H1 (cell line): Measurements from ENCODE around the gene SLC2A10. TPM values are rescaled to one million over a fixed set of nuclear protein-coding genes. Genes with fewer than 3 reads are reported as not detected.

Source experiments
- CTCF ChIA-PET: fragments of 300-600 bp; sonication (Branson Sonifier 250); formaldehyde crosslinking; loops from one replicate; lab custom pipeline; 2021; ENCODE audit not compliant: partially characterized antibody; lab: Charles Lee
- POLR2A ChIA-PET: fragments of 300-600 bp; sonication (Branson Sonifier 250); formaldehyde crosslinking; loops from one replicate; lab custom pipeline; 2021; ENCODE audit warnings: inconsistent platforms; ENCODE audit not compliant: partially characterized antibody; lab: Charles Lee
- DNase-seq, 2 experiments: peaks; one replicate each; pipeline versions ENCODE4 v3.0.0 to v3.0.0-alpha.2; 2010 to 2022; ENCODE audit warnings: low spot score in 2 of 2, low read depth in 1 of 2, mixed read lengths in 1 of 2
- FAIRE-seq: peaks from 2 replicates; lab custom pipeline; 2011; peaks lifted over from hg19 to GRCh38; lab: Jason Lieb, UNC
- H2AFZ ChIP-seq: 2 replicates; pipeline ENCODE4 v1.8.1; 2012; ENCODE audit warnings: low read length, inconsistent platforms
- H2AK5ac ChIP-seq: 2 replicates; pipeline ENCODE4 v1.6.1; 2013; ENCODE audit warnings: low read depth, low read length
- H2BK120ac ChIP-seq: replicated peaks from 2 replicates; pipeline ENCODE3; 2013; ENCODE audit warnings: low read depth, low read length, inconsistent platforms
- H2BK12ac ChIP-seq: 2 replicates; pipeline ENCODE4 v1.6.1; 2013; ENCODE audit warnings: low read depth, low read length
- H2BK15ac ChIP-seq: 2 replicates; pipeline ENCODE4 v1.6.1; 2013; ENCODE audit warnings: low read length
- H2BK20ac ChIP-seq: 2 replicates; pipeline ENCODE4 v1.6.1; 2013; ENCODE audit warnings: low read length
- H2BK5ac ChIP-seq: 2 replicates; pipeline ENCODE4 v1.6.1; 2013; ENCODE audit warnings: low read depth, low read length
- H3K14ac ChIP-seq: 2 replicates; pipeline ENCODE4 v1.6.1; 2013; ENCODE audit warnings: inconsistent platforms; ENCODE audit not compliant: insufficient read length
- H3K18ac ChIP-seq: 2 replicates; pipeline ENCODE4 v1.6.1; 2013; ENCODE audit warnings: low read length; ENCODE audit errors: extremely low read depth
- H3K23ac ChIP-seq: 2 replicates; pipeline ENCODE4 v1.6.1; 2013; ENCODE audit warnings: inconsistent platforms; ENCODE audit not compliant: insufficient read length
- H3K23me2 ChIP-seq: 2 replicates; pipeline ENCODE4 v1.6.1; 2013; ENCODE audit warnings: low read depth, low read length
- H3K27ac ChIP-seq: 2 replicates; pipeline ENCODE4 v1.6.1; 2011; ENCODE audit warnings: low read depth, low read length, inconsistent platforms
- H3K27me3 ChIP-seq, 4 experiments: replicated peaks in 1 of 4; 1 replicate in 1 of 4; 2 replicates in 3 of 4; pipeline versions ENCODE4 v1.6.1 to v1.8.1; 2011 to 2013; ENCODE audit warnings: low read length in 3 of 4, mild to moderate bottlenecking in 3 of 4, inconsistent platforms in 2 of 4, mixed read lengths in 2 of 4, moderate library complexity in 1 of 4; ENCODE audit not compliant: control insufficient read depth in 3 of 4, insufficient read depth in 3 of 4; ENCODE audit errors: extremely low read depth in 1 of 4
- H3K36me3 ChIP-seq, 4 experiments: 2 replicates each; pipeline versions ENCODE4 v1.6.1 to v1.8.1; 2011 to 2013; ENCODE audit warnings: mild to moderate bottlenecking in 4 of 4, low read length in 3 of 4, moderate library complexity in 2 of 4, control low read depth in 1 of 4, inconsistent platforms in 1 of 4; ENCODE audit not compliant: insufficient read depth in 4 of 4, control insufficient read depth in 2 of 4
- H3K4ac ChIP-seq: replicated peaks from 2 replicates; pipeline ENCODE3; 2013; ENCODE audit warnings: low read length, low read depth, mixed read lengths, inconsistent platforms; ENCODE audit not compliant: insufficient read length
- H3K4me1 ChIP-seq, 4 experiments: replicated peaks in 1 of 4; 1 replicate in 1 of 4; 2 replicates in 3 of 4; pipeline versions ENCODE4 v1.6.1 to v1.8.1; 2011 to 2013; ENCODE audit warnings: low read length in 3 of 4, inconsistent platforms in 2 of 4, mixed read lengths in 1 of 4; ENCODE audit not compliant: insufficient read depth in 4 of 4, control insufficient read depth in 3 of 4
- H3K4me2 ChIP-seq, 2 experiments: 2 replicates each; pipeline versions ENCODE4 v1.6.1 to v1.8.1; 2011 to 2013; ENCODE audit warnings: low read depth in 2 of 2, low read length in 2 of 2, control low read depth in 1 of 2, inconsistent platforms in 1 of 2, mild to moderate bottlenecking in 1 of 2; ENCODE audit not compliant: insufficient read depth in 1 of 2
- H3K4me3 ChIP-seq, 4 experiments: fragments of 200-600, 300-600 bp in 1 of 4; sonication (generic), shearing (Covaris generic), sonication (Bioruptor Twin) in 1 of 4; 2 replicates each; pipeline versions ENCODE4 v1.5.1 to v1.8.1; 2011 to 2016; ENCODE audit warnings: low read length in 4 of 4, low read depth in 3 of 4, control low read depth in 2 of 4, inconsistent platforms in 2 of 4, mild to moderate bottlenecking in 2 of 4, mixed read lengths in 1 of 4, moderate library complexity in 1 of 4; ENCODE audit not compliant: insufficient read depth in 2 of 4; ENCODE audit errors: extremely low read depth in 1 of 4
- H3K56ac ChIP-seq: replicated peaks from 2 replicates; pipeline ENCODE3; 2013; ENCODE audit warnings: low read depth, mild to moderate bottlenecking, mixed read lengths, low read length, inconsistent platforms; ENCODE audit not compliant: insufficient read length
- H3K79me1 ChIP-seq: 2 replicates; pipeline ENCODE4 v1.6.1; 2013; ENCODE audit warnings: low read depth, low read length, control low read depth
- H3K79me2 ChIP-seq, 2 experiments: 2 replicates each; pipeline versions ENCODE4 v1.6.1 to v1.8.1; 2012 to 2013; ENCODE audit warnings: low read length in 2 of 2, mild to moderate bottlenecking in 2 of 2, inconsistent platforms in 1 of 2; ENCODE audit not compliant: insufficient read depth in 2 of 2, control insufficient read depth in 1 of 2
- H3K9ac ChIP-seq, 4 experiments: replicated peaks in 1 of 4; 1 replicate in 1 of 4; 2 replicates in 3 of 4; pipeline versions ENCODE4 v1.6.1 to v1.8.1; 2011 to 2013; ENCODE audit warnings: low read depth in 3 of 4, low read length in 3 of 4, control low read depth in 2 of 4, mild to moderate bottlenecking in 2 of 4, moderate library complexity in 2 of 4, inconsistent platforms in 1 of 4; ENCODE audit errors: extremely low read depth in 1 of 4
- H3K9me3 ChIP-seq, 2 experiments: 2 replicates each; pipeline versions ENCODE4 v1.6.1 to v1.8.1; 2012 to 2013; ENCODE audit warnings: mild to moderate bottlenecking in 2 of 2, moderate library complexity in 2 of 2, control low read depth in 1 of 2, inconsistent platforms in 1 of 2, low read depth in 1 of 2, low read length in 1 of 2, mixed read lengths in 1 of 2; ENCODE audit not compliant: insufficient read depth in 2 of 2
- H4K20me1 ChIP-seq, 2 experiments: replicated peaks in 1 of 2; 2 replicates each; pipeline versions ENCODE3 to v1.8.1; 2011 to 2013; ENCODE audit warnings: inconsistent platforms in 2 of 2, low read length in 2 of 2, mild to moderate bottlenecking in 1 of 2; ENCODE audit not compliant: insufficient read depth in 2 of 2, control insufficient read depth in 1 of 2
- H4K5ac ChIP-seq: 2 replicates; pipeline ENCODE4 v1.6.1; 2013; ENCODE audit warnings: low read length, low read depth, mixed read lengths, inconsistent platforms; ENCODE audit not compliant: insufficient read length
- H4K8ac ChIP-seq: 2 replicates; pipeline ENCODE4 v1.8.0; 2013; ENCODE audit warnings: mild to moderate bottlenecking, moderate library complexity, low read length, inconsistent platforms; ENCODE audit not compliant: insufficient read depth; ENCODE audit errors: extremely low read depth
- H4K91ac ChIP-seq: replicated peaks from 2 replicates; pipeline ENCODE3; 2013; ENCODE audit warnings: low read length, mixed read lengths, inconsistent platforms; ENCODE audit not compliant: insufficient read length
- KDM4A ChIP-seq: IDR thresholded peaks from one replicate; pipeline ENCODE4 v1.7.1; 2012; ENCODE audit warnings: low read depth, mild to moderate bottlenecking, moderate library complexity, low read length, inconsistent platforms; ENCODE audit not compliant: severe bottlenecking
- SP2 ChIP-seq: IDR thresholded peaks from 2 replicates; pipeline ENCODE4 v1.6.1; 2012; ENCODE audit warnings: mild to moderate bottlenecking, low read length, inconsistent platforms
- WGBS, 2 experiments: shearing (Covaris generic) in 1 of 2; methylation state at CpG; one replicate each; pipeline versions ENCODE4 v1.1.6 to v1.1.7; 2013 to 2015; ENCODE audit warnings: low lambda C conversion rate in 2 of 2, mixed read lengths in 2 of 2, inconsistent platforms in 1 of 2, low coverage in 1 of 2, missing lambda C conversion rate in 1 of 2; ENCODE audit not compliant: insufficient replicate concordance in 2 of 2, insufficient coverage in 1 of 2, insufficient read length in 1 of 2; ENCODE audit errors: extremely low coverage in 1 of 2, missing lambda C conversion rate in 1 of 2; 5-methylcytosine and 5-hydroxymethylcytosine counted together
- polyA plus RNA-seq, 7 experiments: library from polyadenylated mRNA; depleted of rRNA in 3 of 7; stranded (reverse) in 5 of 7; unstranded in 2 of 7; fragments of >200 nt in 5 of 7; fragments of 200-250 nt in 2 of 7; gene quantifications; 1 replicate in 5 of 7; 2 replicates in 1 of 7; 4 replicates in 1 of 7; pipeline versions ENCODE4 v1.2.1 to v1.2.3, GENCODE V29; 2011 to 2013; ENCODE audit warnings: missing spikeins in 2 of 7, mixed read lengths in 2 of 7
- total RNA-seq: library from RNA; stranded (reverse); fragmentation: NEBNext Ultra II Directional; extraction: Animal tissue kit (Norgen Biotek cat#: 25700); gene quantifications from 2 replicates; pipeline ENCODE4 v1.2.1, GENCODE V29; 2021

The SLC2A10 gene
- total and polyA plus RNA-seq, 2 of the 8 experiments (the other 6 are each of a cell fraction or from before 2014, with no cell fraction given): 9.0 to 9.7 TPM

DNA sequence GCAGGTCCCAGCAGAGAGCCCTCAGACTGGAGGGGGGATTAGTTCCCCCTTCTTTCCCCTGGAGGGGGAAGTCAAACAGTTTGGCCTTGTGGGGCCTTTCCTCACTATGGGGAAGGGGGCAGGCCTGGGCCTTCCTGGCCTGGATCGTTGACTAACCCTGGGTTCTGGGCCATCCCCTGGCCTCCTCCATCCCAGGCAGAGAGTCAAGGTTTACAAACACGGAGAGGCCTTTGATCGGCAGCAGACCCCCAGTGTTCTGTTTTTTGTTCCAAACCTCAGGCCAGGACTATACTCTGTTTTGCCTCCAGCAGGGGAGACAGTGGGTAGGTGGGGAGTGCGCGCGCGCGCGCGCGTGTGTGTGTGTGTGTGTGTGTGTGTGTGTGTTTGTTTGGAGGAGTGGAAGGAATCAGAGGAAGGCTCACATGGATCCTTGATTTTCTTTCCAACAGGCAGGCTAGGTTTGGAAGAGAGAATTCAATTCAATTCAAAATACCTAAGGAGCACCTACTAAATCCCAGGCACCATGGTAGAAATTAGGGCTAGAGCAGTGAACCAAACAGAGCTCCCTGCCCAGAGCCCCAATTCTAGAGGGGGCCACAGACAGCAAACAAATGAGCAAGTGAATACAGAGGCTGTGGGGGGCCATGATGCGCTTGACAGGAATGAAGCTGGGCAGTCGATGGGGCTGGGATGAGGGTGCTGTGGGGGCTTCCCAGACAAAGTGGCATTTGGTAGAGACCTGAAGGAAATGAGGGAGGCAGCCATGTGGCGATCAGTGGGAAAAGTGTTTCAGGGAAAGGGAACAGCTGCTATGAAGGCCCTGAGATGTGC lies 35.0 kb upstream of the SLC2A10 start:
- Histone ChIP-seq H4K5ac (no peak overlapping the region), H3K27ac (no peak overlapping the region), H2BK12ac (peak overlapping the region; percentile 60; the same call in 1 of the 2 replicates), H3K56ac (no peak overlapping the region), H3K18ac (no peak overlapping the region; the same call in 1 of the 2 replicates), H4K91ac (peak overlapping the region; percentile 39), H3K9ac (no peak overlapping the region), H2AK5ac (0 out of 2 replicates have a peak overlapping the region, but pooled peaks have one; percentile 24), H2BK5ac (no peak overlapping the region), H3K4me3 (no peak overlapping the region), H3K4me1 (peaks cover 3 to 17% (median 8%) of the 10 kb centered on the region in 4 experiments; a peak in 6 of 7 replicates), H2BK15ac (0 out of 2 replicates have a peak overlapping the region, but pooled peaks have one; percentile 29), H3K23ac (no peak overlapping the region), H3K4ac (peak overlapping the region; percentile 65), H4K20me1 (no peaks in the 10 kb centered on the region), H3K14ac (no peak overlapping the region), H3K27me3 (no peaks in the 10 kb centered on the region; a peak in 2 of 7 replicates), H2AFZ (no peak overlapping the region), H2BK20ac (no peak overlapping the region), H3K79me1 (no peaks in the 10 kb centered on the region; the same call in 1 of the 2 replicates), H2BK120ac (no peak overlapping the region), H3K36me3 (peaks cover 0 to 6% (median 0%) of the 10 kb centered on the region in 4 experiments; a peak in 1 of 8 replicates), H3K23me2 (no peaks in the 10 kb centered on the region), H3K4me2 (peak overlapping the region; percentile 4 to 22; a peak in 2 of 4 replicates), H3K9me3 (peaks cover 6 to 16% of the 10 kb centered on the region in 2 experiments; a peak in 3 of 4 replicates), H3K79me2 (peaks cover 0 to 4% of the 10 kb centered on the region in 2 experiments; a peak in 1 of 4 replicates), H4K8ac (peak overlapping the region; percentile 45; the same call in 1 of the 2 replicates)
- DNase-seq (no peak), FAIRE-seq (no peak)
- 79% methylated on average over 14 of the region's 14 CpGs; no CpG with 5 or more reads in 1 of the 2 experiments for WGBS, 2 experiments
- ChIA-PET CTCF (interaction anchor here (0.6 to 1.8 kb wide), 7 partner anchors 11 to 151 kb away, joined by 3 to 6 read pairs (median 4); no protein-coding TSS in a partner anchor), POLR2A (interaction anchor here (1.9 kb wide), 1 partner anchor 9 kb away, joined by 7 read pairs; no protein-coding TSS in a partner anchor)
- no peak for TF ChIP-seq SP2
- TF ChIP-seq KDM4A: no peak
